ENCODE measurements around the gene PTBP3. TPM values are rescaled to one million over a fixed set of nuclear protein-coding genes. Genes with fewer than 3 reads are reported as not detected.

Gene PTBP3
- total and polyA plus RNA-seq, 2 of the 4 experiments (the other 2 are of a cell fraction) = 8.6 to 15.6 TPM

GRCh38 chr9:112316258-112316943 lies 17.0 kb downstream of the PTBP3 start:
- Histone ChIP-seq H3K9ac (ENCODE audit: low read depth, low read length) (no peak overlapping the region), H4K20me1 (ENCODE audit: insufficient read depth, low read length) (peaks cover 64% of the 10 kb centered on the region), H2AK5ac (ENCODE audit: low read depth, low read length) (no peak overlapping the region), H3K9me3 (ENCODE audit: control insufficient read depth, insufficient read depth, low read length) (no peaks in the 10 kb centered on the region), H2BK5ac (ENCODE audit: low read depth, low read length, poor library complexity, severe bottlenecking) (no peak overlapping the region), H4K5ac (ENCODE audit: low read depth, low read length) (no peak overlapping the region), H3K4ac (ENCODE audit: low read depth, low read length) (no peak overlapping the region), H3K36me3 (ENCODE audit: control insufficient read depth, insufficient read depth, low read length) (no peaks in the 10 kb centered on the region), H3K27ac (ENCODE audit: insufficient read depth, low read length) (no peak overlapping the region), H3K4me1 (ENCODE audit: control insufficient read depth, insufficient read depth, low read length) (no peaks in the 10 kb centered on the region), H3K18ac (ENCODE audit: low read depth, low read length) (no peak overlapping the region), H3K9me1 (ENCODE audit: insufficient read depth, low read length) (peaks cover 10% of the 10 kb centered on the region; the same call in 1 of the 2 replicates), H3K23ac (ENCODE audit: low read depth, low read length) (no peak overlapping the region), H3K56ac (ENCODE audit: extremely low read depth, insufficient read depth, low read length) (no peak overlapping the region), H3K4me3 (ENCODE audit: insufficient read depth, low read depth, low read length) (no peak overlapping the region), H2AK9ac (replicated peaks; ENCODE audit: low read depth, low read length, poor library complexity) (no peak overlapping the region), H4K91ac (ENCODE audit: insufficient read depth, low read depth, low read length) (no peak overlapping the region), H2AFZ (replicated peaks; ENCODE audit: low read length, poor library complexity) (no peak overlapping the region), H2BK20ac (ENCODE audit: low read depth, low read length) (no peak overlapping the region), H3K79me1 (ENCODE audit: low read depth in 1 of 2, low read length in 2 of 2) (peaks cover 8 to 66% of the 10 kb centered on the region in 2 experiments), H2BK15ac (ENCODE audit: low read depth, low read length) (no peak overlapping the region), H3K27me3 (ENCODE audit: control insufficient read depth, insufficient read depth, low read length) (no peaks in the 10 kb centered on the region), H3K4me2 (ENCODE audit: low read depth, low read length) (no peak overlapping the region), H3K14ac (replicated peaks; ENCODE audit: low read depth, low read length) (no peak overlapping the region), H4K8ac (ENCODE audit: low read depth in 2 of 2, low read length in 2 of 2) (no peak overlapping the region), H2BK120ac (ENCODE audit: low read depth, low read length) (no peak overlapping the region)
- DNase-seq (no peak), ATAC-seq (ENCODE audit: low read depth) (no peak)
- ChIA-PET POLR2A (ENCODE audit: unreplicated experiment) (interaction anchor here (0.6 kb wide), 1 partner anchor 54 kb away, joined by 10 read pairs; no protein-coding TSS in a partner anchor), CTCF (interaction anchor here (0.6 kb wide), 1 partner anchor 695 kb away, joined by 3 read pairs; no protein-coding TSS in a partner anchor)
- in situ Hi-C loops (cut with MboI; ENCODE audit: low sequenced_read_pairs) = no loop called here
- WGBS, 2 experiments (ENCODE audit: extremely low coverage in 2 of 2, insufficient read length in 1 of 2) = 88% methylated on average over 2 of the region's 11 CpGs; no CpG with 5 or more reads in 1 of the 2 experiments
- dilution Hi-C loops (cut with HindIII; ENCODE audit: low sequenced_read_pairs, unreplicated experiment) = no loop called here
- no peak for TF ChIP-seq CHD1 (IDR thresholded peaks at IDR 0.05; ENCODE audit: low read depth, low read length)
- intact Hi-C loops (cut with micrococcal nuclease) = no loop called here
- BruUV-seq (replicated peaks) = no TSS peak

All from IMR-90 (cell line).